ENCODE data around the gene GNA15. TPM values are rescaled to one million over a fixed set of nuclear protein-coding genes. Genes with fewer than 3 reads are reported as not detected.
"Not testable (repeated sequence)": the region's sequence is repeated elsewhere in the genome, so short reads cannot be mapped to it uniquely, and the experiment has no call there.

The GNA15 gene
- total RNA-seq, 4 donors from 2014 or later, result 1.2 to 9.3 (median 5.7) TPM

- Histone ChIP-seq H3K4me1 (no peaks in the 10 kb centered on the region), H3K9me3 (no peaks in the 10 kb centered on the region), H3K4me3 (no peak overlapping the region), H3K27me3 (no peaks in the 10 kb centered on the region), H3K36me3 (peaks cover 0 to 89% of the 10 kb centered on the region in 2 donors), H3K27ac (no peak overlapping the region)
- ATAC-seq, result no peak
- 100% methylated on average over 1 of the region's 14 CpGs; no CpG with 5 or more reads in 1 of the 2 donors for WGBS, 2 donors (ENCODE audit: low coverage in 1 of 2)
- TF ChIP-seq CTCF (IDR thresholded peaks at IDR 0.05) (no peak), POLR2AphosphoS5 (IDR thresholded peaks at IDR 0.05) (no peak), POLR2A (IDR thresholded peaks at IDR 0.05) (no peak), EP300 (IDR thresholded peaks at IDR 0.05) (no peak)
Observed at GRCh38 chr19:3201911-3202310, 66.1 kb downstream of the GNA15 start.

GRCh38 chr19:3202346-3202745 lies 66.5 kb downstream of the GNA15 start:
- TF ChIP-seq POLR2A (IDR thresholded peaks at IDR 0.05), result no peak
- no peak for TF ChIP-seq CTCF (IDR thresholded peaks at IDR 0.05)
- no peak for TF ChIP-seq POLR2AphosphoS5 (IDR thresholded peaks at IDR 0.05)
- TF ChIP-seq EP300 (IDR thresholded peaks at IDR 0.05), result no peak
- no peaks in the 10 kb centered on the region for H3K9me3 ChIP-seq
- no peaks in the 10 kb centered on the region for H3K27me3 ChIP-seq
- no peak overlapping the region for H3K27ac ChIP-seq
- peaks cover 0 to 89% of the 10 kb centered on the region in 2 donors for H3K36me3 ChIP-seq
- 80 to 92% methylated on average over 1 to 2 of the region's 12 CpGs for WGBS, 2 donors (ENCODE audit: low coverage in 1 of 2)
- no peaks in the 10 kb centered on the region for H3K4me1 ChIP-seq
- H3K4me3 ChIP-seq, result no peak overlapping the region
- ATAC-seq, result no peak

- ATAC-seq, H3K4me3 ChIP-seq, H3K27me3 ChIP-seq, H3K9me3 ChIP-seq, H3K4me1 ChIP-seq, H3K27ac ChIP-seq: not testable (repeated sequence)
- peaks cover 0 to 92% of the 10 kb centered on the region in 2 donors for H3K36me3 ChIP-seq
- WGBS, 2 donors (ENCODE audit: low coverage in 1 of 2), result 76 to 100% methylated on average over 1 to 3 of the region's 7 CpGs
Observed at GRCh38 chr19:3202895-3203294, 67.1 kb downstream of the GNA15 start.

GRCh38 chr19:3203805-3204645 lies 68.2 kb downstream of the GNA15 start:
- H3K27me3 ChIP-seq, result no peaks in the 10 kb centered on the region
- no peak overlapping the region for H3K27ac ChIP-seq
- TF ChIP-seq POLR2AphosphoS5 (IDR thresholded peaks at IDR 0.05) (no peak), EP300 (IDR thresholded peaks at IDR 0.05) (no peak), POLR2A (IDR thresholded peaks at IDR 0.05) (no peak), CTCF (IDR thresholded peaks at IDR 0.05) (no peak)
- ATAC-seq, result no peak
- peaks cover 0 to 94% of the 10 kb centered on the region in 2 donors for H3K36me3 ChIP-seq
- no peaks in the 10 kb centered on the region for H3K4me1 ChIP-seq
- H3K9me3 ChIP-seq, result no peaks in the 10 kb centered on the region
- no CpG with 5 or more reads among the region's 43 CpGs for WGBS, 2 donors (ENCODE audit: low coverage in 1 of 2)
- no peak overlapping the region for H3K4me3 ChIP-seq

- Histone ChIP-seq H3K27ac (no peak overlapping the region), H3K4me1 (no peaks in the 10 kb centered on the region), H3K27me3 (no peaks in the 10 kb centered on the region), H3K9me3 (no peaks in the 10 kb centered on the region), H3K36me3 (peaks cover 0 to 92% of the 10 kb centered on the region in 2 donors), H3K4me3 (no peak overlapping the region)
- no peak for TF ChIP-seq EP300 (IDR thresholded peaks at IDR 0.05)
- TF ChIP-seq POLR2AphosphoS5 (IDR thresholded peaks at IDR 0.05), result no peak
- TF ChIP-seq CTCF (IDR thresholded peaks at IDR 0.05), result no peak
- TF ChIP-seq POLR2A (IDR thresholded peaks at IDR 0.05), result no peak
- ATAC-seq, result no peak
- 98 to 100% methylated on average over 1 to 7 of the region's 35 CpGs for WGBS, 2 donors (ENCODE audit: low coverage in 1 of 2)
Observed at GRCh38 chr19:3204646-3205275, 68.9 kb downstream of the GNA15 start.
